Pancreas (tissue), 10 donors: Measurements from ENCODE around the gene MYF6. TPM values are rescaled to one million over a fixed set of nuclear protein-coding genes. Genes with fewer than 3 reads are reported as not detected.

ENCODE experiments used
- ATAC-seq, 4 donors: fragments of 200-7000 bp; cut with Tn5 transposase; one replicate each; pipeline versions ENCODE4 v1.8.0 to v1.9.1; 2020; ENCODE audit warnings: mild to moderate bottlenecking in 4 of 4, moderate library complexity in 4 of 4
- DNase-seq, 6 donors: peaks; one replicate each; pipeline ENCODE4 v3.0.0-alpha.2; 2020
- FAIRE-seq: peaks from 2 replicates; lab custom pipeline; 2012; peaks lifted over from hg19 to GRCh38; lab: Jason Lieb, UNC
- H3K27ac ChIP-seq, 4 donors: fragments of 200-600 bp; sonication (generic); 1 replicate in 3 of 4; 2 replicates in 1 of 4; pipeline versions ENCODE4 v1.5.0 to v1.8.0; 2020
- H3K27me3 ChIP-seq, 4 donors: fragments of 200-600 bp; one replicate each; pipeline ENCODE4 v1.8.0; 2021
- H3K36me3 ChIP-seq, 3 donors: fragments of 200-600 bp; sonication (generic) in 1 of 3; one replicate each; pipeline versions ENCODE4 v1.5.0 to v1.8.0; 2020 to 2021
- H3K4me1 ChIP-seq, 3 donors: fragments of 200-600 bp; one replicate each; pipeline ENCODE4 v1.8.0; 2021
- H3K4me3 ChIP-seq, 4 donors: fragments of 200-600 bp; sonication (generic) in 2 of 4; one replicate each; pipeline versions ENCODE4 v1.5.0 to v1.8.0; 2020 to 2021
- H3K9me3 ChIP-seq, 4 donors: fragments of 200-600 bp; one replicate each; pipeline ENCODE4 v1.8.0; 2021
- CTCF ChIP-seq, 4 donors: fragments of 200-600 bp; sonication (generic) in 3 of 4; IDR thresholded peaks; one replicate each; pipeline versions ENCODE4 v1.5.0 to v1.8.0; 2021; ENCODE audit warnings: antibody characterized with exemption in 4 of 4
- WGBS, 2 donors: extraction: QIAGEN DNeasy Blood & Tissue Kit; methylation state at CpG; one replicate each; pipeline ENCODE4 v1.1.7; 2013; 5-methylcytosine and 5-hydroxymethylcytosine counted together
- intact Hi-C, 3 donors: fragments of 100-400 bp; cut with DNase I; formaldehyde crosslinking; loops; one replicate each; pipeline versions ENCODE4 v1.11.1 to v1.14.2; 2022
- polyA plus RNA-seq, 2 donors: library from polyadenylated mRNA; stranded (reverse); fragments of 200-250 nt; gene quantifications; one replicate each; pipeline ENCODE4 v1.2.3, GENCODE V29; 2013
- total RNA-seq, 6 donors: library from RNA; stranded (reverse); fragmentation: NEBNext Ultra II Directional in 4 of 6; extraction: Animal tissue kit (Norgen Biotek cat#: 25700) in 4 of 6; gene quantifications; one replicate each; pipeline versions ENCODE4 v1.2.1 to v1.2.4, GENCODE V29; 2021 to 2023
- donor health status: healthy with polysubstance abuse.
- donor health status: DM: no; HTN: no; CAD: no; lungs with moderate emphysema.
- donor health status: DM: no; HTN: no; CAD: no.
- donor health status: control.
- donor health status: control.
- donor health status: Bipolar disorder and iron deficiency.
- donor health status: DM: yes; HTN: yes; CAD: no.
- donor health status: DM: no; HTN: no; CAD: no.
- donor health status: DM: no; HTN: no; CAD: no.
- donor health status: DM: yes; HTN: yes; CAD: no.

The MYF6 gene
- total and polyA plus RNA-seq, 8 donors = 0.16 TPM; not detected in 7

GRCh38 chr12:80698256-80698655, 9.2 kb upstream of the MYF6 start:
- no peak for DNase-seq
- H3K4me1 ChIP-seq = no peaks in the 10 kb centered on the region
- H3K9me3 ChIP-seq = no peaks in the 10 kb centered on the region
- no peak for FAIRE-seq
- H3K4me3 ChIP-seq = no peak overlapping the region
- WGBS, 2 donors = 71 to 77% methylated on average over 7 of the region's 7 CpGs
- intact Hi-C loops = no loop called here
- ATAC-seq = no peak
- no peak for TF ChIP-seq CTCF (IDR thresholded peaks at IDR 0.05)
- H3K27ac ChIP-seq = no peak overlapping the region
- no peaks in the 10 kb centered on the region for H3K36me3 ChIP-seq
- H3K27me3 ChIP-seq = no peaks in the 10 kb centered on the region

GRCh38 chr12:80698847-80699542, 8.4 kb upstream of the MYF6 start:
- intact Hi-C loops = no loop called here
- Histone ChIP-seq H3K27me3 (no peaks in the 10 kb centered on the region), H3K4me3 (no peak overlapping the region), H3K36me3 (no peaks in the 10 kb centered on the region), H3K9me3 (no peaks in the 10 kb centered on the region), H3K4me1 (no peaks in the 10 kb centered on the region), H3K27ac (no peak overlapping the region)
- no peak for ATAC-seq
- TF ChIP-seq CTCF (IDR thresholded peaks at IDR 0.05) = no peak
- DNase-seq = no peak
- 58 to 64% methylated on average over 7 of the region's 7 CpGs for WGBS, 2 donors
- FAIRE-seq = no peak

GRCh38 chr12:80700327-80700726, 7.1 kb upstream of the MYF6 start:
- no peaks in the 10 kb centered on the region for H3K4me1 ChIP-seq
- ATAC-seq (no peak), FAIRE-seq (no peak), DNase-seq (no peak)
- intact Hi-C loops = no loop called here
- no peak for TF ChIP-seq CTCF (IDR thresholded peaks at IDR 0.05)
- no peak overlapping the region for H3K4me3 ChIP-seq
- H3K9me3 ChIP-seq = no peaks in the 10 kb centered on the region
- H3K27ac ChIP-seq = no peak overlapping the region
- 70 to 73% methylated on average over 2 of the region's 2 CpGs for WGBS, 2 donors
- H3K36me3 ChIP-seq = no peaks in the 10 kb centered on the region
- no peaks in the 10 kb centered on the region for H3K27me3 ChIP-seq

GRCh38 chr12:80701388-80701787, 6.0 kb upstream of the MYF6 start:
- DNase-seq (no peak), FAIRE-seq (no peak), ATAC-seq (no peak)
- intact Hi-C loops = no loop called here
- H3K4me3 ChIP-seq = no peak overlapping the region
- H3K27ac ChIP-seq = no peak overlapping the region
- 55 to 57% methylated on average over 2 of the region's 2 CpGs for WGBS, 2 donors
- no peaks in the 10 kb centered on the region for H3K36me3 ChIP-seq
- no peaks in the 10 kb centered on the region for H3K4me1 ChIP-seq
- TF ChIP-seq CTCF (IDR thresholded peaks at IDR 0.05) = no peak
- no peaks in the 10 kb centered on the region for H3K9me3 ChIP-seq
- no peaks in the 10 kb centered on the region for H3K27me3 ChIP-seq
